ENCODE results near the gene CES2. TPM values are rescaled to one million over a fixed set of nuclear protein-coding genes. Genes with fewer than 3 reads are reported as not detected.

Gene CES2
- total and polyA plus RNA-seq, 9 of the 15 experiments (the other 6 are each of a cell fraction or from before 2014, with no cell fraction given) = 2.2 to 37.9 (median 24.4) TPM

GRCh38 chr16:66899945-66900710 lies 35.2 kb upstream of the CES2 start (continued):
- peak in 1 of 2 experiments; percentile 61; a peak in 2 of 4 replicates for TF ChIP-seq ZNF318 (IDR thresholded peaks at IDR 0.05; ENCODE audit: borderline replicate concordance in 1 of 2, low read depth in 1 of 2)
- peak; percentile 26; the same call in 1 of the 2 replicates for TF ChIP-seq ZKSCAN8 (CRISPR knock-in tag; IDR thresholded peaks at IDR 0.05)
- TF ChIP-seq ZNF830 (CRISPR knock-in tag; IDR thresholded peaks at IDR 0.05) = no peak
- no peak for TF ChIP-seq RBM15 (IDR thresholded peaks at IDR 0.05; ENCODE audit: insufficient read depth, low read length)
- TF ChIP-seq RCOR1 (IDR thresholded peaks at IDR 0.05; ENCODE audit: borderline replicate concordance in 1 of 2, low read depth in 2 of 2, low read length in 2 of 2) = peak in 1 of 2 experiments; percentile 84; a peak in 2 of 4 replicates
- TF ChIP-seq GTF3C2 (IDR thresholded peaks at IDR 0.05; ENCODE audit: borderline replicate concordance, extremely low read depth, insufficient read length) = no peak
- TF ChIP-seq RBBP5 (IDR thresholded peaks at IDR 0.05; ENCODE audit: borderline replicate concordance, insufficient read depth, low read length, poor library complexity, severe bottlenecking) = peak; percentile 75
- no peak for TF ChIP-seq PHB2 (IDR thresholded peaks at IDR 0.05; ENCODE audit: low read depth)
- TF ChIP-seq KDM1A (IDR thresholded peaks at IDR 0.05) = peak; percentile 35 to 67; a peak in 3 of 4 replicates
- no peak for TF ChIP-seq ZNF655 (CRISPR knock-in tag; IDR thresholded peaks at IDR 0.05)
- TF ChIP-seq PURB (CRISPR knock-in tag; IDR thresholded peaks at IDR 0.05; ENCODE audit: low read depth) = no peak
- peak; percentile 66; the same call in 1 of the 2 replicates for TF ChIP-seq ZBTB7A (IDR thresholded peaks at IDR 0.05; ENCODE audit: borderline replicate concordance, control insufficient read depth, low read depth, low read length)
